IPS-20b (cell line): ENCODE measurements around the gene C8G.

Source experiments
- H3K27ac ChIP-seq: one replicate; pipeline ENCODE4 v1.5.1; 2013; ENCODE audit warnings: low read length
- H3K27me3 ChIP-seq: 2 replicates; pipeline ENCODE4 v1.6.1; 2013; ENCODE audit warnings: mild to moderate bottlenecking, low read length, inconsistent platforms; ENCODE audit not compliant: insufficient read depth
- H3K36me3 ChIP-seq: 2 replicates; pipeline ENCODE4 v1.6.1; 2013; ENCODE audit warnings: low read depth, mild to moderate bottlenecking, inconsistent platforms, low read length, moderate library complexity; ENCODE audit not compliant: insufficient read depth
- H3K4me1 ChIP-seq: 2 replicates; pipeline ENCODE4 v1.6.1; 2013; ENCODE audit warnings: mild to moderate bottlenecking, control low read depth, inconsistent platforms, low read length, moderate library complexity; ENCODE audit not compliant: insufficient read depth
- H3K4me3 ChIP-seq: 2 replicates; pipeline ENCODE4 v1.5.1; 2013; ENCODE audit warnings: mild to moderate bottlenecking, low read length, inconsistent platforms
- H3K9ac ChIP-seq: 2 replicates; pipeline ENCODE4 v1.6.1; 2013; ENCODE audit warnings: low read depth, mild to moderate bottlenecking, inconsistent platforms, low read length, moderate library complexity
- H3K9me3 ChIP-seq: 2 replicates; pipeline ENCODE4 v1.6.1; 2013; ENCODE audit warnings: mild to moderate bottlenecking, low read depth, low read length, inconsistent platforms; ENCODE audit not compliant: insufficient read depth

The C8G gene

DNA sequence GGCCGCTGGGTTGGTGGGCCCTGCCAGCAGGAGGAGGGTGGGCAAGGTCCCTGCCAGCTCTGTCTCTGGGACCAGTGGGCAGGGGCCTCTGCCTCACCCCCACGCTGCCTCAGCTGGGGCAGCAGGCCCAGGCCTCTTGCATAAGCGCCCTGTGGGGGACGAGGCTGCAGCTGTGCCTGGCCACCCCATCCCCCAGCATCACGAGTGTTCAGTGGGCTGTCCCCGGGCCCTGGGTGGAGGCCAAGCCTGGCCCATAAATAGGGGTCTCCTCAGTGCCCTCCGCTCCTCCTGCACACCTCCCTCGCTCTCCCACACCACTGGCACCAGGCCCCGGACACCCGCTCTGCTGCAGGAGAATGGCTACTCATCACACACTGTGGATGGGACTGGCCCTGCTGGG lies 32.2 kb downstream of the C8G start, which contains the start of gene PTGDS:
TSS of gene PTGDS (plus strand) at position 282 of the 400 bp plus-strand sequence. CDS start at position 357, 75 bp downstream.
- peaks cover 11% of the 10 kb centered on the region for H3K27me3 ChIP-seq
- H3K4me3 ChIP-seq: peak within 1 kb of the TSS; percentile 72
- H3K36me3 ChIP-seq: no peaks in the 10 kb centered on the region
- H3K4me1 ChIP-seq: no peaks in the 10 kb centered on the region; the same call in 1 of the 2 replicates
- no peaks in the 10 kb centered on the region for H3K9me3 ChIP-seq
- H3K9ac ChIP-seq: peak within 1 kb of the TSS; percentile 41; the same call in 1 of the 2 replicates
- no peak within 1 kb of the TSS for H3K27ac ChIP-seq

DNA sequence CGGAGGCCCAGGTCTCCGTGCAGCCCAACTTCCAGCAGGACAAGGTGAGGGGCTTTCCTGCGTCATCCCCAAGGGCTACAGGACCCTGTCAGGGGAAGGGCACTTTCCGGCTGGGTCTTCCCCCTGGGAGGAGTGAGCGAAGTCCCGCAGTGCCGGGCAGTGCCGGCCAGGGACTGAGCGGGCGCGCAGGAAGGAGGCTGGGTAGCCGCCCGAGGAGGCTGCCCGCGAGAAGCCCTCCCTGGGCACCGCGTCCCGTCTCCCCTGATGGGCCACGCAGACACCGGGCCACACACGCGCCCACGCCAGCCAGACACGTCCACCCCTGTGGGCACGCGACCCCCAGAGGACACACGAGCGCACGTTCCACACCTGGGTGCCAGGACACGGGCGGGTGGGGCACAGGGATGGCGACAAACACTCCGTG lies 32.6 kb downstream of the C8G start:
- H3K9ac ChIP-seq: peak overlapping the region; percentile 41; the same call in 1 of the 2 replicates
- H3K4me3 ChIP-seq: peak overlapping the region; percentile 72
- H3K4me1 ChIP-seq: no peaks in the 10 kb centered on the region; the same call in 1 of the 2 replicates
- H3K27ac ChIP-seq: no peak overlapping the region
- H3K27me3 ChIP-seq: peaks cover 11% of the 10 kb centered on the region
- no peaks in the 10 kb centered on the region for H3K9me3 ChIP-seq
- H3K36me3 ChIP-seq: no peaks in the 10 kb centered on the region

DNA sequence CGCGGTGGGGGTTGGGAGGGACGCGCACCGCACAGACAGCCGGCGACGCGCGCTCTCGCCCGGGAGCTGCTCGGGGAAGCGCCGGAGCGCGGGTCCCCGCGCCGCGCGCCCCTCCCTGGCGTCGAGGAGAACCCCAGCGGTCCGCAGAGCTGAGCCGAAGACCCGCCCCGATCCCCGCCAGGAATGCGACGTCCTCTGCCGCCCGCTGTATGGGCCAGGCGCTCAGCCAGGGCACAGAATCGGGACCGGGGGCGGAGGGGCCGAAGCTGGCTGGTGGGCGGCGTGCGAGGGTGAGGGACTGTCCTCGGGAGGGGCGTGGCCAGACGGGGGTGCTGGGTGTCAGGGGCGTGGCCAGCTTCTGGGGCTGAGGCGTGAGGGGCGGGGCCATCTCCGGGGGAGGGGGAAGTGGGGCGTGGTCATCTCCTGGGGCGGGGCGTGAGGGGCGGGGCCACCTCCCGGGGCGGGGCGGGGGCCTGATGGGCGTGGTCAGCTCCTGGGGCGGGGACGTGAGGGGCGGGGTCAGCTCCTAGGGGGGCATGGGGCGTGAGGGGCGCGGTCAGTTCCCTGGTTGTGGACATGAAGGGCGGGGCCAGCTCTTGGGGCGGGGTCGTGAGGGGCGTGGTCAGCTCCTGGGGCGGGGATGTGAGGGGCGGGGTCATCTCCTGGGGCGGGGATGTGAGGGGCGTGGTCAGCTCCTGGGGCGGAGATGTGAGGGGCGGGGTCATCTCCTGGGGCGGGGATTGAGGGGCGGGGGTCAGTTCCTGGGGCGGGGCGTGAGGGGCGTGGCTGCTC lies 33.2 kb downstream of the C8G start:
- Histone ChIP-seq H3K36me3 (no peaks in the 10 kb centered on the region), H3K27ac (no peak overlapping the region), H3K9ac (peak overlapping the region; percentile 41; the same call in 1 of the 2 replicates), H3K27me3 (peaks cover 11% of the 10 kb centered on the region), H3K4me1 (no peaks in the 10 kb centered on the region; the same call in 1 of the 2 replicates), H3K9me3 (no peaks in the 10 kb centered on the region), H3K4me3 (peak overlapping the region; percentile 72)

DNA sequence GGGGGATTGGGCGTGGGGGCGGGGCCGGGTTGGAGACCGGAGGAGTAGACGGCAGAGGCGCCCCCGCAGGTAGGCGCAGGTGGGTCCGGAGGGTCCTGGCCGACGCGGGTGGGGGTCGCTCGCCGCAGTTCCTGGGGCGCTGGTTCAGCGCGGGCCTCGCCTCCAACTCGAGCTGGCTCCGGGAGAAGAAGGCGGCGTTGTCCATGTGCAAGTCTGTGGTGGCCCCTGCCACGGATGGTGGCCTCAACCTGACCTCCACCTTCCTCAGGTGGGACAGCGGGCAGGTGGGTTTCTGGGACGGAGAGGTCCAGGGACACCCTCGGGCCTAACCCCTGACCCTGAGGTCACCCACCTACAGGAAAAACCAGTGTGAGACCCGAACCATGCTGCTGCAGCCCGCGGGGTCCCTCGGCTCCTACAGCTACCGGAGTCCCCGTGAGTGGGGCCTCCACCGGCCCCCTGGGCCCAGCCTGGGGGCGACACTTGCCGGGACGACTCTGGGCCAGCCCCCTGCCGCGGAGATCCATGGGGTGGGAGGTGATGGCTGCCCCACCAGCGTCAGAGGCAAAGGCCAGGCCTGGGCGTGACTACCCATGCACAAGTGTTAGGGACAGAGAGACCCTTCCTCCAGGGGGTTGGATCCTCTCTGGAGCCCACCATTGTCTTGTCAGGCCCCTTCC lies 34.0 kb downstream of the C8G start:
- Histone ChIP-seq H3K9me3 (no peaks in the 10 kb centered on the region), H3K4me1 (no peaks in the 10 kb centered on the region; the same call in 1 of the 2 replicates), H3K9ac (no peak overlapping the region), H3K36me3 (no peaks in the 10 kb centered on the region), H3K4me3 (no peak overlapping the region), H3K27me3 (peaks cover 18% of the 10 kb centered on the region), H3K27ac (no peak overlapping the region)

DNA sequence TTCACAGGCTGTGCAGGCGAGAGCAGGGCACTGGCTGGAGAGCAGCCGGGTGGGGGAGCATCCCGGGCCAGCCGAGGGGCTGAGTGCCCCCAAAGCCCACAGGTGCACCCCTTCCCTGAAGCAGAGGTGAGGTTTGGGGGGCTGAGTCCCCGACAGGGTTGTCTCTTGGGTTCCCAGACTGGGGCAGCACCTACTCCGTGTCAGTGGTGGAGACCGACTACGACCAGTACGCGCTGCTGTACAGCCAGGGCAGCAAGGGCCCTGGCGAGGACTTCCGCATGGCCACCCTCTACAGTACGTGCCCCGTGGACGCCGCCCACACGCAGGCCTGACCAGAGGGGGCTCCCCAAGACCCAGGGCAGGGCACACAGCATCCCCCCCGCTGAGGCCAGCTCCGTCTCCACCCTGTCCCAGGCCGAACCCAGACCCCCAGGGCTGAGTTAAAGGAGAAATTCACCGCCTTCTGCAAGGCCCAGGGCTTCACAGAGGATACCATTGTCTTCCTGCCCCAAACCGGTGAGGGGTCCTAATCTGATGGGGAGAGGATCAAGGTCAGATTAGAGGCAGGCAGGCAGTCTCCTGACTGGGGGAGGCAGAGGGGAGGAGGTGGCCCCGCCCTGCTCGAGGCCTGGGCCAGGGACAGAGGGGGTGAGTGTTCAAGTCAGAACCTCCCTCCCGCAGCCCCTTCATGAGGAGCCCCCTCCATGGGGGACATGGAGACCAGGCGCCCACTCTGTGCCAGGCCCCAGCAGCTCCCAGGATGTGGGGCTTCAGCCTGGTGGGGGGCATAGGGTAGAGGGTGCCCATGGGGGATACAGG lies 34.9 kb downstream of the C8G start:
- Histone ChIP-seq H3K9ac (no peak overlapping the region), H3K4me3 (no peak overlapping the region), H3K9me3 (no peaks in the 10 kb centered on the region), H3K27me3 (peaks cover 28% of the 10 kb centered on the region), H3K4me1 (no peaks in the 10 kb centered on the region; the same call in 1 of the 2 replicates), H3K27ac (no peak overlapping the region), H3K36me3 (no peaks in the 10 kb centered on the region)

DNA sequence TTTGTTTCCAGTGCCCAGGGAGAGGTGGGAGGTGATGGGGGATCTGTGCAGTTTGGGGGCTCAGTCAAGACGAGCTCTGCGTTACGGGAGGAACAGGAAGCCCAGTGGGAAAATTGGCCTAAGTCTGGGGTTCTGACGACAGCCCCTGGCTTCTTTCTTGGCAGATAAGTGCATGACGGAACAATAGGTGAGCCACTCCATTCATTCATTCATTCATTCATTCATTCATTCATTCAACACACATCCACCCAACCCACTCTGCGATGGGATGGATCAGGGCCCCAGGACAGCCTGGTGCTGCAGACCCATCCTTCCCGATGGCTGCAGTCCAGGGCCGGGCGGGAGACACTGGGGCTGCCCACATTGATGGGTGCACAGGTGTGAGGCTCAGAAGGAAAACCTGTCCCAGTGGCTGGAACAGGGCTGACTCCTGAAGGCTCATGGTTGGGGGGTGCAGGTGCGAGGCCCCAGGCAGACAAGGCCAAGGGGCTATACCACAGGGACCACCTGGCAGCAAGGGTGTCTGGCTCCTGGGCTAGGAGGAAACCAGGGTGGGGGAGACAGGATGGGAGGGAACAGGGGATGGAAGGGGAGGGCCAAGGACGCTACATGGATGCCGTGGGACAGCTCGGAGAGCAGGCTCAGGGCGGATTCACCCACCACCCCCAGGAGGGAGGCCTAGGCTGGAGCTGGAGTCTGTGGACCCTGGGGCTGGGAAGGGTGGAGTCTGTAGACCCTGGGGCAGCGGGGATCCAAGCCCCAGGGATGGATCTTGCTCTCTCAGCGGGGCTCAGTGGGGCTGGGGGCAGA lies 35.8 kb downstream of the C8G start:
- H3K27me3 ChIP-seq: peaks cover 37% of the 10 kb centered on the region
- no peaks in the 10 kb centered on the region; the same call in 1 of the 2 replicates for H3K4me1 ChIP-seq
- no peak overlapping the region for H3K9ac ChIP-seq

DNA sequence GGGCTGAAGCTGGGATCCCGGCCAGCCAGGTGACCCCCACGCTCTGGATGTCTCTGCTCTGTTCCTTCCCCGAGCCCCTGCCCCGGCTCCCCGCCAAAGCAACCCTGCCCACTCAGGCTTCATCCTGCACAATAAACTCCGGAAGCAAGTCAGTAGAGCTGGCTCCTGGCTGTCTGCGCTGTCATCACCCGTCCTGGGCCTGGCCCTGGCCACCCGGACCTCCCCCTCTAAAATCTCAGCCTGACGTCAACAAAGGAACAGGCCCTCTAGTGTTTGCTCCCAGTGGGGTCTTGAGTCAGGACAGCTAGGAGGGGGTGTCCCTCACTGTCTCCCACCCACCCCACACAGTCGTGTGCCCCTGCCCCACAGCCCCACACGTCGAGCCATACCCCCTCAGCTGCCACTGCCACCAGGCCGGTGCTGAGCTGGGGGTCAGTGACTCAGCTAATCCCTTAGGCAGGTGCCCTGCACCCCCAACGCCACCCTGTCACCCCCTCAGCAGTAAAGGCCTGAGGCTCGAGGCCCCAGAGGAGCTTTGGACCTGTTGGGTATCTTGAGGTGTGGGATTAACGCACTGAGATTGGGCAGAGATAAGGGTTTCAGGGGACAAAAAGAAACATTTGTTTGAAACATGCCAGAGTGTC lies 36.7 kb downstream of the C8G start:
- H3K27me3 ChIP-seq: peaks cover 43% of the 10 kb centered on the region
- no peak overlapping the region for H3K9ac ChIP-seq
- no peaks in the 10 kb centered on the region for H3K36me3 ChIP-seq
- H3K4me1 ChIP-seq: no peaks in the 10 kb centered on the region; the same call in 1 of the 2 replicates
- no peak overlapping the region for H3K27ac ChIP-seq
- no peak overlapping the region for H3K4me3 ChIP-seq
- no peaks in the 10 kb centered on the region for H3K9me3 ChIP-seq

More for the DNA sequence above, 35.8 kb downstream of the C8G start:
- H3K9me3 ChIP-seq: no peaks in the 10 kb centered on the region
- no peak overlapping the region for H3K4me3 ChIP-seq
- H3K36me3 ChIP-seq: no peaks in the 10 kb centered on the region
- no peak overlapping the region for H3K27ac ChIP-seq

DNA sequence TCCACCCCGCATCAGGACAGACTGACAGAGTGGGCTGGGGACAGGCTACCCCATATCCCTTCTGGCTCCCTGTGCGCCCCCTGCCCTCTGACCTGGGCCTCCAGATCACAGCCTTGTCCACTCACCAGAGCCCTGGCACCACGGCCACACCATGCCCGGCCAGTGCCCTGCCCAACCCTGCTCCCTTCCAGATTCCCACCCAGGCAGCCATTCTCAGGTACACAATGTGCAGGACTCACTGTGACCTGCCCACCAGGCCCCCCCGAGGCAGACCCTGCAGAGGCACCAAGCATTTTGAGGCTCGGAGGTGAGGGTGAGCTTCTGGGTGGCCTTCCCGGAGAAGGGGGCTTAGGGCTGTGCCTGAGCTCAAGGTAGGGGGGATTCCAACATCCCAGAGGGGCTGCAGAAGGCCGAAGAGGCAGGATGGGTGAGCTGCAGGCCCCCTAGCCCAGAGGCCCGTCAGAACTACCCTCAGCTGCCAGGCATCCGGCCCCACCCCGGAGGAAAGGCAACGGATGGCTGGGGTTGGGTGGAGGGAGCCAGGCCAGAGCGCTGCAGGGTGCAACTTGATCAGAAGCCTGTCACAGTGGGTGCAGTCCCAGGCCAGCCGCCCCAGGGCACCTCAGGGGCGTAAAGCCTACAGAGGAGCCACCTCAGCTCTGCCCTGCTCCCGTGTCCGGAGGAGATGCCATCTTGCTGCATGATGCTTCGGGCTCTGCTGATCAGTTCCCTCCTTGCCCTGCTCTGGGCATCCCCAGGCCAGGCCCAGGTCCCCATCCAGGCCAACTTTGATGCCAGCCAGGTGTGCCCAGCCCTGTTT lies 37.4 kb downstream of the C8G start, which contains the start of gene LCNL1:
TSS of gene LCNL1 (plus strand) at position 762 of the 820 bp plus-strand sequence. CDS start 594 bp downstream, outside the sequence.
- Histone ChIP-seq H3K27me3 (peaks cover 41% of the 10 kb centered on the region), H3K4me3 (no peak within 1 kb of the TSS), H3K36me3 (no peaks in the 10 kb centered on the region), H3K27ac (no peak within 1 kb of the TSS), H3K9ac (no peak within 1 kb of the TSS), H3K9me3 (no peaks in the 10 kb centered on the region), H3K4me1 (no peaks in the 10 kb centered on the region; the same call in 1 of the 2 replicates)

DNA sequence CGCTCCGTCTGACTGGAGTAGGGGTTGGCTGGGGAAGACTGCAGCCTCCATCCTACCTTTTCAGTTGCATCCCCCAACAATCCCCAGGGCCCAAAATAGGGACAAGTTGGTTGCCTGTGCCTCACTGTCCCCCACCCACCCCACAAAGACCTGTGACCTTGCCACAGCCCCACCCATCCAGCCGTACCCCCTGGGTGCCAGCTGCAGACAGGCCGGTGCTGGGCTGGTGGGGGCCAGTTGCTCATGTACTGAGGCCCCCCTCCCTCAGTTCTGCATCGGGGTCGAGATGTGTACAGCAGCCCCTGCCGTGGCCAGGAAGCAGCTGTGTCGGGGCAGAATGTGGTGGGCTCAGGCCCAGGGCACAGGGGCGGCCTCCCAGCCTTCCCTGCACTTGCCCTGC lies 38.1 kb downstream of the C8G start:
- Histone ChIP-seq H3K4me3 (no peak overlapping the region), H3K27me3 (peaks cover 37% of the 10 kb centered on the region), H3K9me3 (no peaks in the 10 kb centered on the region), H3K36me3 (no peaks in the 10 kb centered on the region), H3K27ac (no peak overlapping the region), H3K9ac (no peak overlapping the region), H3K4me1 (no peaks in the 10 kb centered on the region; the same call in 1 of the 2 replicates)
